Liver (tissue), 9 donors: ENCODE measurements around the gene LARGE1. TPM values are rescaled to one million over a fixed set of nuclear protein-coding genes. Genes with fewer than 3 reads are reported as not detected.

ENCODE experiments used
- DNase-seq: peaks from one replicate; pipeline ENCODE4 v3.0.0-alpha.2; 2017; ENCODE audit warnings: low spot score
- H3K27ac ChIP-seq, 2 donors: one replicate each; pipeline ENCODE4 v1.7.0; 2013; ENCODE audit warnings: inconsistent platforms in 2 of 2, low read length in 2 of 2, control low read depth in 1 of 2, low read depth in 1 of 2, mild to moderate bottlenecking in 1 of 2
- H3K27me3 ChIP-seq, 4 donors: one replicate each; pipeline versions ENCODE4 v1.6.1 to v1.7.0; 2013; ENCODE audit warnings: low read length in 3 of 4, inconsistent platforms in 1 of 4, mild to moderate bottlenecking in 1 of 4, moderate library complexity in 1 of 4; ENCODE audit not compliant: control insufficient read depth in 4 of 4, insufficient read depth in 4 of 4
- H3K36me3 ChIP-seq, 4 donors: one replicate each; pipeline versions ENCODE4 v1.6.1 to v1.7.0; 2013; ENCODE audit warnings: low read length in 3 of 4, mild to moderate bottlenecking in 3 of 4, low read depth in 1 of 4, moderate library complexity in 1 of 4; ENCODE audit not compliant: control insufficient read depth in 4 of 4, insufficient read depth in 3 of 4
- H3K4me1 ChIP-seq, 4 donors: one replicate each; pipeline versions ENCODE4 v1.6.1 to v1.7.0; 2013; ENCODE audit warnings: low read length in 3 of 4, mild to moderate bottlenecking in 3 of 4, moderate library complexity in 1 of 4; ENCODE audit not compliant: control insufficient read depth in 4 of 4, insufficient read depth in 4 of 4
- H3K4me3 ChIP-seq, 3 donors: one replicate each; pipeline versions ENCODE4 v1.6.1 to v1.7.0; 2013; ENCODE audit warnings: low read length in 3 of 3, control low read depth in 1 of 3, low read depth in 1 of 3, mild to moderate bottlenecking in 1 of 3
- H3K9ac ChIP-seq, 2 donors: one replicate each; pipeline ENCODE4 v1.7.0; 2013; ENCODE audit warnings: low read length in 2 of 2, mild to moderate bottlenecking in 2 of 2, moderate library complexity in 2 of 2, control low read depth in 1 of 2, low read depth in 1 of 2
- H3K9me3 ChIP-seq, 4 donors: one replicate each; pipeline versions ENCODE4 v1.6.1 to v1.7.0; 2013; ENCODE audit warnings: low read length in 3 of 4; ENCODE audit not compliant: control insufficient read depth in 4 of 4
- ATF3 ChIP-seq: IDR thresholded peaks from 2 replicates; pipeline ENCODE4 v1.6.1; 2016; ENCODE audit warnings: antibody characterized with exemption
- CTCF ChIP-seq: fragments of 150-350 bp; IDR thresholded peaks from 2 replicates; pipeline ENCODE4 v1.5.1; 2017; ENCODE audit warnings: improper control_type of control experiment, low read depth, low read length; ENCODE audit not compliant: missing input control
- EGR1 ChIP-seq, 2 donors: IDR thresholded peaks; 2 replicates each; pipeline ENCODE4 v1.6.1; 2016 to 2018; ENCODE audit warnings: antibody characterized with exemption in 2 of 2, low read depth in 2 of 2
- FOXA1 ChIP-seq: IDR thresholded peaks from 2 replicates; pipeline ENCODE4 v1.6.1; 2016; ENCODE audit warnings: antibody characterized with exemption
- FOXA2 ChIP-seq: IDR thresholded peaks from 2 replicates; pipeline ENCODE4 v1.6.1; 2016; ENCODE audit warnings: antibody characterized with exemption
- GABPA ChIP-seq, 2 donors: IDR thresholded peaks in 1 of 2; conservative IDR thresholded peaks in 1 of 2; 2 replicates each; pipeline ENCODE4 v1.6.1; 2016; ENCODE audit warnings: antibody characterized with exemption in 2 of 2, mild to moderate bottlenecking in 1 of 2, moderate library complexity in 1 of 2
- HNF4A ChIP-seq, 2 donors: conservative IDR thresholded peaks; 2 replicates each; pipeline ENCODE4 v1.6.1; 2016; ENCODE audit warnings: antibody characterized with exemption in 2 of 2, mild to moderate bottlenecking in 2 of 2
- HNF4G ChIP-seq: IDR thresholded peaks from 2 replicates; pipeline ENCODE4 v1.6.1; 2016; ENCODE audit warnings: antibody characterized with exemption
- JUND ChIP-seq, 2 donors: IDR thresholded peaks; 2 replicates each; pipeline ENCODE4 v1.6.1; 2016; ENCODE audit warnings: antibody characterized with exemption in 2 of 2
- MAX ChIP-seq: IDR thresholded peaks from 2 replicates; pipeline ENCODE4 v1.6.1; 2016; ENCODE audit warnings: antibody characterized with exemption
- NR2F2 ChIP-seq: IDR thresholded peaks from 2 replicates; pipeline ENCODE4 v1.6.1; 2016; ENCODE audit warnings: antibody characterized with exemption
- RAD21 ChIP-seq, 2 donors: IDR thresholded peaks; 2 replicates each; pipeline ENCODE4 v1.6.1; 2016; ENCODE audit warnings: antibody characterized with exemption in 2 of 2, mild to moderate bottlenecking in 2 of 2
- REST ChIP-seq: IDR thresholded peaks from 2 replicates; pipeline ENCODE4 v1.6.1; 2016; ENCODE audit warnings: antibody characterized with exemption, mild to moderate bottlenecking
- RXRA ChIP-seq, 2 donors: IDR thresholded peaks; 2 replicates each; pipeline ENCODE4 v1.6.1; 2017 to 2018; ENCODE audit warnings: antibody characterized with exemption in 2 of 2, mild to moderate bottlenecking in 1 of 2
- SP1 ChIP-seq: IDR thresholded peaks from 2 replicates; pipeline ENCODE4 v1.6.1; 2018; ENCODE audit warnings: antibody characterized with exemption, mild to moderate bottlenecking
- TAF1 ChIP-seq: conservative IDR thresholded peaks from 2 replicates; pipeline ENCODE4 v1.6.1; 2016; ENCODE audit warnings: antibody characterized with exemption, mild to moderate bottlenecking
- YY1 ChIP-seq: IDR thresholded peaks from 2 replicates; pipeline ENCODE4 v1.6.1; 2016; ENCODE audit warnings: antibody characterized with exemption, mild to moderate bottlenecking
- ZBTB33 ChIP-seq: IDR thresholded peaks from 2 replicates; pipeline ENCODE4 v1.6.1; 2016; ENCODE audit warnings: antibody characterized with exemption
- WGBS: extraction: QIAGEN DNeasy Blood & Tissue Kit; methylation state at CpG from one replicate; pipeline ENCODE4 v1.1.7; 2013; 5-methylcytosine and 5-hydroxymethylcytosine counted together
- polyA plus RNA-seq, 2 donors: library from polyadenylated mRNA; stranded (reverse) in 1 of 2; unstranded in 1 of 2; fragments of 200-250 nt in 1 of 2; fragments of >200 nt in 1 of 2; fragmentation: Nextera tagmentation in 1 of 2; extraction: Ambion mirVana in 1 of 2; gene quantifications; one replicate each; pipeline versions ENCODE4 v1.2.1 to v1.2.3, GENCODE V29; 2013 to 2015
- total RNA-seq, 2 donors: library from RNA; depleted of rRNA; stranded (reverse); fragments of >200 nt; gene quantifications; one replicate each; pipeline ENCODE4 v1.2.3, GENCODE V29; 2014
- donor health status: healthy.
- donor health status: healthy.
- donor health status: healthy.
- donor health status: healthy.
- donor health status: healthy.

Gene LARGE1
- total and polyA plus RNA-seq, 4 donors: 2.3 to 14.1 (median 5.7) TPM

- peak overlapping the region; percentile 36 to 51 for H3K27ac ChIP-seq
- peaks cover 1 to 29% (median 20%) of the 10 kb centered on the region in 4 donors for H3K4me1 ChIP-seq
- no peak overlapping the region for H3K4me3 ChIP-seq
- H3K9ac ChIP-seq: no peak overlapping the region
- H3K9me3 ChIP-seq: no peaks in the 10 kb centered on the region
- H3K27me3 ChIP-seq: no peaks in the 10 kb centered on the region
- H3K36me3 ChIP-seq: no peaks in the 10 kb centered on the region
- 17% methylated on average over 6 of the region's 6 CpGs for WGBS
- no peak for DNase-seq
- TF ChIP-seq TAF1 (peak; percentile 48), GABPA (IDR thresholded peaks at IDR 0.05 in 1 of 2, conservative IDR thresholded peaks at IDR 0.05 in 1 of 2) (peak in 1 of 2 donors; percentile 28), SP1 (peak; percentile 99), NR2F2 (no peak), YY1 (peak; percentile 87), FOXA2 (peak; percentile 46), ZBTB33 (peak; percentile 73), CTCF (no peak), FOXA1 (no peak), HNF4G (peak; percentile 97), EGR1 (IDR thresholded peaks at IDR 0.05; ENCODE audit: low read depth in 2 of 2) (no peak), HNF4A (conservative IDR thresholded peaks at IDR 0.05) (peak; percentile 99), REST (peak; percentile 71), ATF3 (no peak), JUND (IDR thresholded peaks at IDR 0.05) (peak; percentile 40 to 67), RXRA (IDR thresholded peaks at IDR 0.05) (peak; percentile 81 to 86), RAD21 (IDR thresholded peaks at IDR 0.05) (peak; percentile 41 to 59), MAX (peak; percentile 56)
Observed at GRCh38 chr22:33393432-33393831, 526.8 kb downstream of the LARGE1 start.
